MM.1S (cell line): ENCODE results near the gene FNDC1.

Source experiments
- DNase-seq: peaks from one replicate; pipeline ENCODE4 v3.0.0-alpha.2; 2015
- H2AFZ ChIP-seq: fragments of 300-600 bp; sonication (generic); 2 replicates; pipeline ENCODE4 v1.6.0; 2016; ENCODE audit warnings: antibody characterized with exemption, low read length
- H3F3A ChIP-seq: fragments of 300-600 bp; sonication (generic); 2 replicates; pipeline ENCODE4 v1.6.1; 2016; ENCODE audit warnings: mild to moderate bottlenecking, antibody characterized with exemption, low read length, moderate library complexity, mixed read lengths; ENCODE audit not compliant: insufficient read depth
- H3K27ac ChIP-seq: fragments of 300-600 bp; sonication (generic); 2 replicates; pipeline ENCODE4 v1.5.1; 2016; ENCODE audit warnings: mild to moderate bottlenecking, low read length
- H3K27me3 ChIP-seq: fragments of 300-600 bp; sonication (generic); replicated peaks from 2 replicates; pipeline ENCODE4 v1.6.0; 2016; ENCODE audit warnings: low read length; ENCODE audit not compliant: insufficient read depth
- H3K36me3 ChIP-seq: fragments of 300-600 bp; sonication (generic); replicated peaks from 2 replicates; pipeline ENCODE4 v1.6.1; 2016; ENCODE audit warnings: mild to moderate bottlenecking, low read length, mixed read lengths; ENCODE audit not compliant: insufficient read depth
- H3K4me1 ChIP-seq: fragments of 300-600 bp; sonication (generic); 2 replicates; pipeline ENCODE4 v1.6.1; 2016; ENCODE audit warnings: low read length, mixed read lengths
- H3K4me2 ChIP-seq: fragments of 300-600 bp; sonication (generic); 2 replicates; pipeline ENCODE4 v1.6.0; 2016; ENCODE audit warnings: low read depth, low read length
- H3K4me3 ChIP-seq: fragments of 300-600 bp; sonication (generic); 2 replicates; pipeline ENCODE4 v1.5.1; 2016; ENCODE audit warnings: low read length, mixed read lengths
- H3K79me2 ChIP-seq: fragments of 300-600 bp; sonication (generic); 2 replicates; pipeline ENCODE4 v1.6.1; 2016; ENCODE audit warnings: mixed run types, low read length, mixed read lengths
- H3K9ac ChIP-seq: fragments of 300-600 bp; sonication (generic); 2 replicates; pipeline ENCODE4 v1.6.1; 2016; ENCODE audit warnings: low read length, mixed read lengths
- H3K9me2 ChIP-seq: fragments of 300-600 bp; sonication (generic); replicated peaks from 2 replicates; pipeline ENCODE4 v1.6.1; 2016; ENCODE audit warnings: mild to moderate bottlenecking, low read length, mixed read lengths; ENCODE audit not compliant: insufficient read depth
- H3K9me3 ChIP-seq: fragments of 300-600 bp; sonication (generic); replicated peaks from 2 replicates; pipeline ENCODE4 v1.6.1; 2016; ENCODE audit warnings: mild to moderate bottlenecking, low read length, mixed read lengths; ENCODE audit not compliant: insufficient read depth
- H4K20me1 ChIP-seq: fragments of 300-600 bp; sonication (generic); 2 replicates; pipeline ENCODE4 v1.6.1; 2016; ENCODE audit warnings: mild to moderate bottlenecking, low read length, moderate library complexity, mixed read lengths; ENCODE audit not compliant: insufficient read depth
- EZH2 ChIP-seq: fragments of 300-600 bp; sonication (generic); optimal IDR thresholded peaks from 2 replicates; pipeline ENCODE3; 2017; ENCODE audit warnings: low read depth, mild to moderate bottlenecking, antibody characterized with exemption, low read length, mixed read lengths
- EZH2phosphoT487 ChIP-seq: fragments of 300-600 bp; sonication (generic); IDR thresholded peaks from 2 replicates; pipeline ENCODE4 v1.6.1; 2018; ENCODE audit warnings: antibody characterized with exemption, low read length
- TF ChIP-seq, protein P1 (sequence below): fragments of 300-600 bp; sonication (generic); IDR thresholded peaks from 2 replicates; pipeline ENCODE4 v1.5.1; 2016; ENCODE audit warnings: antibody characterized with exemption, low read length, mixed read lengths

Gene FNDC1

DNA sequence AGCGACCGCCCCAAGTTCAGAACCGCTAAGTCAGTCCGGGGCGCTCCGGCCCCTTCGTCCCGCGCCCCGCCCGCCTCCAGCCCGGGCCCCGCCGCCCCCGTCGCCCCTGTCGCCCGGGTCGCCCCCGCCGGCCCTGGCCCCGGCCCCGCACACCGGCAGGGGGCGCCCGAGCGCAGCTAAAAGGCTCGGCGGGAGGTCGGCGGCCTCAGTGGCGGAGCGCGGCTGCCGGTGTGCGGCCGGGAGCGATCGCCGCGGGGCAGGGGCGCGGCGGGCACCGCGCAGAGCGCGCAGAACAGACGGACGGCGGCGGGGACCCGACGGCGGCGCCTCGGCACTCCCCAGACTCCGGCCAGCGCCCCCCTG, at the start of gene FNDC1:
Gene FNDC1, plus strand, starts transcription at position 208 of the 363 bp plus-strand sequence. CDS start 197 bp downstream, outside the sequence.
- H3K4me3 ChIP-seq = no peak within 1 kb of the TSS

DNA sequence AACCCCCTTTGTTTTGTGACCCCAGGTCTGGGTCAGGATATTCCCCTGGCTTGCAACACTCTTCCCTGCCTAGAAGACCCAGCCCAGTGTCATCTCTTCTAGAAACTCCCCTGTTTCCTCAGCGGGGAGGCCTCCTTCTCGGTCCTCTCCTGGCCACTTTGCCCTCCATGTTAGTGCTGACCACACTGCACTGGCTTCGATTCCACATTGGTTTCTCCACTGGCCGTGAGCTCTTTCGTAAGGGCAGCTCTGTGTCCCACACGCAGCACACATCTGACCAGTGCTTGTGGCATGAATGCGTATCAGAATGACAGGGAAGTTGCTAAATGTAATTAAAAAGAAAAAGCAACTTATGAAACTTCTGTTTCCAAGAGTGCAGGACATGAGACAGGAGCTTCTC, 49.4 kb upstream of the FNDC1 start:
- no peak overlapping the region for H3K27ac ChIP-seq
- no peaks in the 10 kb centered on the region for H3K36me3 ChIP-seq
- H3K79me2 ChIP-seq = no peaks in the 10 kb centered on the region
- H3K9ac ChIP-seq = no peak overlapping the region
- no peaks in the 10 kb centered on the region for H3F3A ChIP-seq
- H4K20me1 ChIP-seq = no peaks in the 10 kb centered on the region
- H3K4me3 ChIP-seq = no peak overlapping the region
- TF ChIP-seq EZH2 (no peak), EZH2phosphoT487 (no peak)
- TF ChIP-seq, protein P1, sequence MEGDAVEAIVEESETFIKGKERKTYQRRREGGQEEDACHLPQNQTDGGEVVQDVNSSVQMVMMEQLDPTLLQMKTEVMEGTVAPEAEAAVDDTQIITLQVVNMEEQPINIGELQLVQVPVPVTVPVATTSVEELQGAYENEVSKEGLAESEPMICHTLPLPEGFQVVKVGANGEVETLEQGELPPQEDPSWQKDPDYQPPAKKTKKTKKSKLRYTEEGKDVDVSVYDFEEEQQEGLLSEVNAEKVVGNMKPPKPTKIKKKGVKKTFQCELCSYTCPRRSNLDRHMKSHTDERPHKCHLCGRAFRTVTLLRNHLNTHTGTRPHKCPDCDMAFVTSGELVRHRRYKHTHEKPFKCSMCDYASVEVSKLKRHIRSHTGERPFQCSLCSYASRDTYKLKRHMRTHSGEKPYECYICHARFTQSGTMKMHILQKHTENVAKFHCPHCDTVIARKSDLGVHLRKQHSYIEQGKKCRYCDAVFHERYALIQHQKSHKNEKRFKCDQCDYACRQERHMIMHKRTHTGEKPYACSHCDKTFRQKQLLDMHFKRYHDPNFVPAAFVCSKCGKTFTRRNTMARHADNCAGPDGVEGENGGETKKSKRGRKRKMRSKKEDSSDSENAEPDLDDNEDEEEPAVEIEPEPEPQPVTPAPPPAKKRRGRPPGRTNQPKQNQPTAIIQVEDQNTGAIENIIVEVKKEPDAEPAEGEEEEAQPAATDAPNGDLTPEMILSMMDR = no peak
- H2AFZ ChIP-seq = no peak overlapping the region
- no peaks in the 10 kb centered on the region for H3K9me3 ChIP-seq
- no peak for DNase-seq
- no peak overlapping the region for H3K4me2 ChIP-seq
- H3K4me1 ChIP-seq = peaks cover 11% of the 10 kb centered on the region; the same call in 1 of the 2 replicates
- no peaks in the 10 kb centered on the region for H3K9me2 ChIP-seq
- H3K27me3 ChIP-seq = peaks cover 79% of the 10 kb centered on the region

More for the DNA sequence above, at the start of gene FNDC1:
- DNase-seq = no peak
- H3F3A ChIP-seq = no peaks in the 10 kb centered on the region
- H3K9me2 ChIP-seq = no peaks in the 10 kb centered on the region
- TF ChIP-seq EZH2phosphoT487 (no peak), EZH2 (no peak)
- TF ChIP-seq, protein P1 = no peak
- no peak within 1 kb of the TSS for H3K27ac ChIP-seq
- H3K9ac ChIP-seq = no peak within 1 kb of the TSS
- H3K4me2 ChIP-seq = peak within 1 kb of the TSS; percentile 27
- no peaks in the 10 kb centered on the region for H3K36me3 ChIP-seq
- no peaks in the 10 kb centered on the region for H3K4me1 ChIP-seq
- no peaks in the 10 kb centered on the region for H3K79me2 ChIP-seq
- no peaks in the 10 kb centered on the region for H3K9me3 ChIP-seq
- no peak within 1 kb of the TSS for H2AFZ ChIP-seq
- no peaks in the 10 kb centered on the region for H4K20me1 ChIP-seq
- peaks cover 11% of the 10 kb centered on the region for H3K27me3 ChIP-seq

DNA sequence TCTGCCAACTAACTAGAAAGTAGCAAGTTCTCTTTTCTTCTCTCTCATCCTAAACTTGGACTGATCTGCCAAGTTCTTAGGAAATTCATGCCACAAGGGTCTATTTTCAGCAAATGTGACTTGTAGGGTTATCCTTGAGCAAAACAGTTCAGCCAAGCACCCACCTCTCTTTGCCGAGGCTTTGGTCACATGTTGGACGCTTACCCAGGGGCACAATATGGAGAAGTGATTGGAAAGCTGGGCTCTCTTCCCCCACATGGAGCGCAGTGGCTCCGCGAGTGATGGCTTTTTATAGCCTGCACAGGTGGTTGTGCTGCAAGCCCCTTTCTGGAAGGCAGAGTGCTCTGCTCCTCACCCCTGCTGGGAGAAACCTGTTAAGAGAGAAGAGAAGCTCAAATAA, 47.7 kb upstream of the FNDC1 start:
- H3K27ac ChIP-seq = no peak overlapping the region
- no peak overlapping the region for H2AFZ ChIP-seq
- H3K79me2 ChIP-seq = no peaks in the 10 kb centered on the region
- no peak overlapping the region for H3K9ac ChIP-seq
- H3K4me3 ChIP-seq = no peak overlapping the region
- no peaks in the 10 kb centered on the region for H3K36me3 ChIP-seq
- H3F3A ChIP-seq = no peaks in the 10 kb centered on the region
- H4K20me1 ChIP-seq = no peaks in the 10 kb centered on the region
- H3K4me2 ChIP-seq = no peak overlapping the region
- H3K9me3 ChIP-seq = no peaks in the 10 kb centered on the region
- TF ChIP-seq EZH2phosphoT487 = no peak
- TF ChIP-seq EZH2 = no peak
- TF ChIP-seq, protein P1 = no peak
- H3K9me2 ChIP-seq = no peaks in the 10 kb centered on the region
- H3K4me1 ChIP-seq = 0 out of 2 replicates have a peak, but pooled peaks cover 1% of the 10 kb centered on the region
- DNase-seq = no peak
- H3K27me3 ChIP-seq = peaks cover 89% of the 10 kb centered on the region
